Adrenal gland (tissue), 5 donors: ENCODE measurements around the gene ADA.
"Not testable (repeated sequence)": the region's sequence is repeated elsewhere in the genome, so short reads cannot be mapped to it uniquely, and the experiment has no call there.

Experiments
- CTCF ChIP-seq, 6 experiments: fragments of 450-650 bp in 4 of 6; fragments of 200-600 bp in 2 of 6; sonication (generic) in 1 of 6; IDR thresholded peaks; 1 replicate in 5 of 6; 2 replicates in 1 of 6; pipeline versions ENCODE4 v1.5.1 to v1.8.0; 2016 to 2021; ENCODE audit warnings: antibody characterized with exemption in 6 of 6, mild to moderate bottlenecking in 2 of 6, moderate library complexity in 1 of 6
- POLR2A ChIP-seq, 2 donors: fragments of 450-650 bp; IDR thresholded peaks; one replicate each; pipeline ENCODE4 v1.6.1; 2017; ENCODE audit warnings: antibody characterized with exemption in 2 of 2, mild to moderate bottlenecking in 2 of 2, moderate library complexity in 1 of 2
- donor health status: DM: no; HTN: no; CAD: no.

GRCh38 chr20:44588321-44588720, 63.2 kb downstream of the ADA start:
- TF ChIP-seq CTCF, POLR2A (IDR thresholded peaks at IDR 0.05): not testable (repeated sequence)
